Memory B cell (primary cell): ENCODE data around the gene EPHA1.
A peak's percentile ranks its signal among the peaks of the same experiment; 100 is the strongest.

Experiments used
- ATAC-seq: fragments of 150-1000 bp; cut with Tn5 transposase; 2 replicates; pipeline ENCODE4 v1.10.0; 2021; ENCODE audit warnings: low read depth, mild to moderate bottlenecking, moderate library complexity
- DNase-seq, 2 donors: peaks; one replicate each; pipeline ENCODE4 v3.0.0; 2022; ENCODE audit warnings: low spot score in 2 of 2
- H3K27ac Mint-ChIP-seq: one replicate; pipeline ENCODE4 v1.8.0; 2022; ENCODE audit warnings: mild to moderate bottlenecking, moderate library complexity, mixed read lengths
- H3K27me3 Mint-ChIP-seq: one replicate; pipeline ENCODE4 v1.8.0; 2022; ENCODE audit warnings: mixed read lengths
- H3K36me3 Mint-ChIP-seq: one replicate; pipeline ENCODE4 v1.8.0; 2022; ENCODE audit warnings: mild to moderate bottlenecking, mixed read lengths
- H3K4me1 Mint-ChIP-seq: one replicate; pipeline ENCODE4 v1.8.0; 2022; ENCODE audit warnings: mixed read lengths
- H3K4me3 Mint-ChIP-seq: one replicate; pipeline ENCODE4 v1.8.0; 2022; ENCODE audit warnings: mild to moderate bottlenecking, moderate library complexity, mixed read lengths
- H3K9me3 Mint-ChIP-seq: one replicate; pipeline ENCODE4 v1.8.0; 2022; ENCODE audit warnings: mixed read lengths

The EPHA1 gene

GRCh38 chr7:143408686-143409561, at the start of gene EPHA1:
Gene EPHA1, minus strand, starts transcription at chr7:143408856. Its CDS starts 51 bp downstream, at chr7:143408805.
- H3K4me3 Mint-ChIP-seq, result peak within 1 kb of the TSS; percentile 60
- H3K4me1 Mint-ChIP-seq, result peaks cover 19% of the 10 kb centered on the region
- H3K27me3 Mint-ChIP-seq, result peaks cover 4% of the 10 kb centered on the region
- no peaks in the 10 kb centered on the region for H3K9me3 Mint-ChIP-seq
- ATAC-seq, result peak; percentile 78
- no peak within 1 kb of the TSS for H3K27ac Mint-ChIP-seq
- peak in 1 of 2 donors; percentile 25 for DNase-seq
- no peaks in the 10 kb centered on the region for H3K36me3 Mint-ChIP-seq

GRCh38 chr7:143458263-143458662, 49.6 kb upstream of the EPHA1 start:
- no peak for DNase-seq
- Mint-ChIP-seq H3K27ac (no peak overlapping the region), H3K9me3 (peaks cover 2% of the 10 kb centered on the region), H3K4me1 (peaks cover 2% of the 10 kb centered on the region), H3K36me3 (peaks cover 2% of the 10 kb centered on the region), H3K4me3 (no peak overlapping the region), H3K27me3 (peaks cover 10% of the 10 kb centered on the region)
- ATAC-seq, result no peak

GRCh38 chr7:143456992-143457793, 48.5 kb upstream of the EPHA1 start:
- peaks cover 2% of the 10 kb centered on the region for H3K9me3 Mint-ChIP-seq
- H3K4me3 Mint-ChIP-seq, result no peak overlapping the region
- no peak for ATAC-seq
- no peaks in the 10 kb centered on the region for H3K36me3 Mint-ChIP-seq
- peaks cover 2% of the 10 kb centered on the region for H3K4me1 Mint-ChIP-seq
- DNase-seq, result no peak
- peaks cover 12% of the 10 kb centered on the region for H3K27me3 Mint-ChIP-seq
- H3K27ac Mint-ChIP-seq, result no peak overlapping the region

GRCh38 chr7:143455942-143456341, 47.3 kb upstream of the EPHA1 start:
- Mint-ChIP-seq H3K4me3 (no peak overlapping the region), H3K27me3 (peaks cover 12% of the 10 kb centered on the region), H3K36me3 (no peaks in the 10 kb centered on the region), H3K27ac (no peak overlapping the region), H3K9me3 (no peaks in the 10 kb centered on the region), H3K4me1 (peaks cover 2% of the 10 kb centered on the region)
- DNase-seq (no peak), ATAC-seq (no peak)

GRCh38 chr7:143455491-143455890, 46.8 kb upstream of the EPHA1 start:
- H3K9me3 Mint-ChIP-seq, result no peaks in the 10 kb centered on the region
- peaks cover 10% of the 10 kb centered on the region for H3K27me3 Mint-ChIP-seq
- no peak overlapping the region for H3K4me3 Mint-ChIP-seq
- peaks cover 2% of the 10 kb centered on the region for H3K4me1 Mint-ChIP-seq
- DNase-seq (no peak), ATAC-seq (no peak)
- H3K27ac Mint-ChIP-seq, result no peak overlapping the region
- H3K36me3 Mint-ChIP-seq, result no peaks in the 10 kb centered on the region

- Mint-ChIP-seq H3K4me1 (peaks cover 2% of the 10 kb centered on the region), H3K27ac (no peak overlapping the region), H3K27me3 (peaks cover 10% of the 10 kb centered on the region), H3K36me3 (no peaks in the 10 kb centered on the region), H3K9me3 (no peaks in the 10 kb centered on the region), H3K4me3 (no peak overlapping the region)
- ATAC-seq (no peak), DNase-seq (no peak)
Observed at GRCh38 chr7:143454091-143454680, 45.5 kb upstream of the EPHA1 start.

GRCh38 chr7:143452495-143452894, 43.8 kb upstream of the EPHA1 start:
- ATAC-seq, result no peak
- peaks cover 4% of the 10 kb centered on the region for H3K27me3 Mint-ChIP-seq
- H3K9me3 Mint-ChIP-seq, result no peaks in the 10 kb centered on the region
- no peaks in the 10 kb centered on the region for H3K36me3 Mint-ChIP-seq
- H3K4me1 Mint-ChIP-seq, result peaks cover 2% of the 10 kb centered on the region
- no peak overlapping the region for H3K27ac Mint-ChIP-seq
- no peak for DNase-seq
- no peak overlapping the region for H3K4me3 Mint-ChIP-seq

DNA sequence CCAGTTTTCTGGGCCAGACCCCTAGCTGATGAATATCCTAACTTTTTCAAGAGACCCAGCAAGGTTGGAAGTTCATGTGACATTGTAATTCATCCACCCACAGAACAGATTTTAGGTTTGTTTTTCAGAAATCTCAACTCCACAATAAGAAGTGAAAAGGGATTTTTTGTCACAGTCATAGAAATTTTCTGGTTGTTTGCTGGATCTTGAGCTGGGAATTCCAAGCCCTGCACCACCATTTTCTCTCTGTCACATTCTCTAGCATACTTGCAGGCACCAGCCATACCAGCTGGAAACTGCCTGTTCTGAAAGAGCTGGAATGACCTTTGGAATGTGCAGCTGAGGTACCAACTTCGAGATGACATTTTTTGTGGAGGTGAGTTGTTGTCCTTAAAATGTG, 43.1 kb upstream of the EPHA1 start:
- Mint-ChIP-seq H3K9me3 (no peaks in the 10 kb centered on the region), H3K36me3 (no peaks in the 10 kb centered on the region), H3K27me3 (peaks cover 4% of the 10 kb centered on the region), H3K27ac (no peak overlapping the region), H3K4me1 (peaks cover 2% of the 10 kb centered on the region), H3K4me3 (no peak overlapping the region)
- DNase-seq, result no peak
- no peak for ATAC-seq

- Mint-ChIP-seq H3K27me3 (peaks cover 4% of the 10 kb centered on the region), H3K4me3 (no peak overlapping the region), H3K27ac (no peak overlapping the region), H3K4me1 (peaks cover 2% of the 10 kb centered on the region), H3K9me3 (no peaks in the 10 kb centered on the region), H3K36me3 (no peaks in the 10 kb centered on the region)
- DNase-seq, result no peak
- ATAC-seq, result no peak
Observed at GRCh38 chr7:143451122-143451521, 42.5 kb upstream of the EPHA1 start.

GRCh38 chr7:143449793-143450192, 41.1 kb upstream of the EPHA1 start:
- DNase-seq (no peak), ATAC-seq (no peak)
- no peaks in the 10 kb centered on the region for H3K9me3 Mint-ChIP-seq
- peaks cover 4% of the 10 kb centered on the region for H3K27me3 Mint-ChIP-seq
- H3K27ac Mint-ChIP-seq, result no peak overlapping the region
- H3K36me3 Mint-ChIP-seq, result no peaks in the 10 kb centered on the region
- no peak overlapping the region for H3K4me3 Mint-ChIP-seq
- peaks cover 2% of the 10 kb centered on the region for H3K4me1 Mint-ChIP-seq

GRCh38 chr7:143448429-143448828, 39.8 kb upstream of the EPHA1 start:
- no peaks in the 10 kb centered on the region for H3K4me1 Mint-ChIP-seq
- no peak overlapping the region for H3K4me3 Mint-ChIP-seq
- H3K36me3 Mint-ChIP-seq, result no peaks in the 10 kb centered on the region
- H3K27me3 Mint-ChIP-seq, result peaks cover 4% of the 10 kb centered on the region
- ATAC-seq, result no peak
- DNase-seq, result no peak
- no peak overlapping the region for H3K27ac Mint-ChIP-seq
- no peaks in the 10 kb centered on the region for H3K9me3 Mint-ChIP-seq

DNA sequence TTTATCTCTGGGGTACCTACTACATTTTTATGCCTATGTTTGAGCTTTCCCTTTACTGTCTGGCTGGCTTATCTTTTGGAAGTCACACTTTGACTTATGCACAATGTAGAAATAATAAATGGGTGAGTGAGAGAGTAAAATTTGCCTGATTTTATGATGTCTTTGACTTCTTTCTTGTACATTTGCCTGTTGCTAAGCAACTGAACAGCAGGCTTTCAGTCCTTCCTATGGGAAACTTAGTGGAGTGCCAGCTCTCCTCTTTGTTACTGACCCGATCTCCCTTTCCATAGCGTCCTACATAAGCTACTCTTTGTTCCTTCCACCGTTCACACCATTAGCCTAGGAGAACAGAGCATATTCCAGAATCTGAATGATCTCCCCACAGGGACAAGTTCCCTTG, 38.8 kb upstream of the EPHA1 start:
- DNase-seq (no peak), ATAC-seq (no peak)
- Mint-ChIP-seq H3K27me3 (peaks cover 1% of the 10 kb centered on the region), H3K27ac (no peak overlapping the region), H3K4me3 (no peak overlapping the region), H3K4me1 (no peaks in the 10 kb centered on the region), H3K36me3 (no peaks in the 10 kb centered on the region), H3K9me3 (no peaks in the 10 kb centered on the region)

GRCh38 chr7:143444785-143445184, 36.1 kb upstream of the EPHA1 start:
- H3K4me1 Mint-ChIP-seq, result no peaks in the 10 kb centered on the region
- DNase-seq (no peak), ATAC-seq (no peak)
- no peak overlapping the region for H3K4me3 Mint-ChIP-seq
- H3K36me3 Mint-ChIP-seq, result no peaks in the 10 kb centered on the region
- no peak overlapping the region for H3K27ac Mint-ChIP-seq
- no peaks in the 10 kb centered on the region for H3K9me3 Mint-ChIP-seq
- H3K27me3 Mint-ChIP-seq, result peaks cover 5% of the 10 kb centered on the region
